Esophagus mucosa (tissue), 1 donor: ENCODE measurements around the gene SLC35F5. TPM values are rescaled to one million over a fixed set of nuclear protein-coding genes. Genes with fewer than 3 reads are reported as not detected.
"Not testable (repeated sequence)": the region's sequence is repeated elsewhere in the genome, so short reads cannot be mapped to it uniquely, and the experiment has no call there.

Source experiments
- ATAC-seq: fragments of 200-7000 bp; cut with Tn5 transposase; one replicate; pipeline ENCODE4 v1.9.1; 2020
- total RNA-seq: library from RNA; stranded (reverse); gene quantifications from one replicate; pipeline ENCODE4 v1.2.4, GENCODE V29; 2023
- donor health status: DM: yes; HTN: yes; CAD: no.

The SLC35F5 gene
- total RNA-seq, 1 donor from 2014 or later = 48.0 TPM

DNA sequence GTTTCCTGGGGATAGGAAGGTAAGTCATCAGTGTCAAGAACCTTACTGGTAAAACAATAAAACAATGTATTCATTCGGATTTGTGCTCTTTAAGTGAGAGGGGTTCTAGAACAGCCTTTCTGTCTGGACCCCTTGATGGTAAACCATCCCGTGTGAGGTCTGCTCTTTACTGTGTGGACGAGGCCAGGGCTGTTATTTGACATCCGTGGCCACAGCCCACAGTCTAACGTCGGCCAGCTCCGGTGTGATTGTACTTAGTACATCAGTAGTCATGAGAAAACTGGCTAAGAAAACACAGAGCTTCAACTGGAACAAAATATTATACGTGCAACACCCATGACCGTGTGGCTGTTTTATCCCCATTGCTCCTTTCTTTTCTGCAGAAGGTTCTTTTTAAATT lies 62.0 kb downstream of the SLC35F5 start:
- no peak for ATAC-seq

GRCh38 chr2:113692698-113693428 lies 63.6 kb downstream of the SLC35F5 start:
- no peak for ATAC-seq

- not testable (repeated sequence) for ATAC-seq
These were observed 65.6 kb downstream of the SLC35F5 start for GRCh38 chr2:113690871-113691270.

DNA sequence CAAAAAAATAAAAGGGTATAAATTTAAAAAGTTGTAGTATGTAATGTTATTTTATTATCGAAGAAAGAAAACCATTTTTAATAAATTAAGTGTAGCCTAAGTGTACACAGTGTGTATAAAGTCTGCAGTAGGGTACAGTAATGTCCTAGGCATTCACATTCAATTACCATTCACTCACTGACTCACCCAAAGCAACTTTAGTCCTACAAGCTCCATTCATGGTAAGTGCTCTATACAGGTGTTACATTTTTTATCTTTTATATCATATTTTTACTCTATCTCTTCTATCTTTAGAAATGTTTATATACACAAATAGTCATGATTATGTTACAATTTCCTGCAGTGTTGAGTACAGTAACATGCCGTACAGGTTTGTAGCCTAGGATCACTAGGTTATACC lies 69.9 kb downstream of the SLC35F5 start:
- no peak for ATAC-seq

DNA sequence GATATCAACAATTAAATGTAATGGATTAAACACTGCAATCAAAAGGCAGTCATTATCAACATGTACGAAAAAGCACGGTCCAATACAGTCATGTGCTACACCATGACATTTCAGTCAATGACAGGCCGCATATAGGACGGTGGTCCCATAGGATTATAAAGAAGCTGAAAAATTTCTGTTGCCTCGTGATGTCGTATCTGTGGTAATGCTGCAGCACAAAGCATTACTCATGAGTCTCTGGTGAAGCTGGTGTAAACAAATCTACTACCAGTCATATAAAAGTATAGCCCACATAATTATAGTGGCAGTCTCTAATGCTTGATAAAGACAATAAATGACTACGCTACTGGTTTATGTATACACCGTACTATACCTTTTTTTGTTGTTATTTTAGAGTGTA lies 71.0 kb downstream of the SLC35F5 start:
- ATAC-seq = no peak

DNA sequence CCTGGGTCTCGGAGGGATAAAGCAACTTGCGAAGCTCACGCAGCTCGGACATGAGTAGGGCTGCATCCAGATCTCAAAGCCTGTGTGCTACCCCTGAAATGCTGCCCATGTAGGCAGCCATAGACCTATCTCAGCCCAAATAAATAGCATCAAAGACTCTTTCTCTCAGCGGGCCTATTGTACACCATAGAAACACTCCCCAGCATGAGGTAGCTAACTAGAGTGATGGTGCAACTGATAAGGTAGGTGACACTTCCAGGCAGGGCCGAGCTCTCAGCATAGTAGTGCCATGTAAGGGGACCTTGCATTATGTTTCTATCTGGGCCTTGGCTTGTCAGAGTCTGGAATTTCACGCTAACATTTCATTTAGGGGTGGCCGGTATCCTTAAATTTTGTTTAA lies 77.0 kb downstream of the SLC35F5 start:
- ATAC-seq = no peak

DNA sequence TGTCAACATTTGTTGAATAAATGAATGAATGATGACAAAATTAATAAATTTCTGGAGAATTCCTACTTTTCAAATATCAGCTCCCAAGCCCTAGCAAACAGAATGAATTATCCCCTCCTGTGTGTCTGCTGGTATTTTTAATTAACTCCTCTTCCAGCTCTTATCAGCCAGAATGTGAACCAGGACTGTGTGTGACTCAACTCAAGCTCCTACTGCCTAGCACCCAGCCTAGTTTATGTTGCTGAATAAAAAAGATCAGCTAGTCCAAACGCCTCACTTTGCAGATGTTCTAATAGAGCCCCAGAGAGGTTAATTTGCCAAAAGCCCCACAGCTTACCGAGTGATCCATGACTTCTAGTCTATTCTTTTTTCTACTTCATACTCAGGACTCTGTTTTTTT lies 79.1 kb downstream of the SLC35F5 start:
- ATAC-seq = no peak

GRCh38 chr2:113676623-113677266 lies 79.7 kb downstream of the SLC35F5 start:
- no peak for ATAC-seq

- ATAC-seq = no peak
These were observed 80.6 kb downstream of the SLC35F5 start for GRCh38 chr2:113675875-113676274.

- no peak for ATAC-seq
These were observed 84.0 kb downstream of the SLC35F5 start for GRCh38 chr2:113672326-113672932.

- ATAC-seq = peak; percentile 11
These were observed 87.4 kb downstream of the SLC35F5 start for GRCh38 chr2:113669013-113669412.

DNA sequence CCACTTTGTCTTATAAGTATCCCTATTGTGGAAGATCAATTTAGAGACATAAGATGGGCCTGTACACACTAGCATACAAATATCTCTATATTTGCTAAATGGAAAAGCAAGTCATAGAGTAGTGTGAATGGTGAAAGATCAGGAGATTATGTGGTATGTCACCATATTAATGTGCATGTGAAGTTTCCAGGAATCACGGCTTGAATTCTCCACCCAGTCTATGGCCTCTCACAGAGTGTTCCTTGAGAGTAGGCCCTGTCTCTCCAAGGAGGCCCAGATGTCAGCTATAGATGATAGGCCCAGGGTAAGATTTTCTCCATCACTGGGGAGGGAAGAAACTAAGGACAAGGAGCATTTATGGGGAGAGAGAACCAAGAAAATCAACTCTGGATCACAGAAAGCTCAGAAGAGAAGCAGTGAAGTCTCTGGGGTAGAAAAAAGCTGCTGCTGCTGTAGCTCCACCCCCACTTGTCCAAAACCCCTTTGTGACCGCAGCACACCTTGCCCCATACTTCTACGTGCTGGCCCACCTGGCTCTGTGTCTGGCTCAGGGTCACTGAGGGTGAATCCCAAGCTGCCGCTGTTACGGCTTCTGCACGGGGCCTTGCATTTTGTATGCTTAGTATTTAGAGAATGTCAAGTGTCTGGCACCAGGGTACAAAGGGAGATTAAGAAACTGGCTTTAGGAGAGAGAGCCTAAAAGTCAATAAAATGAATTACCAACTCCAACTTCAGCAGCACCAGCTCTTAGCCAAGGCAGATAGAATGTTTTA lies 91.5 kb downstream of the SLC35F5 start:
- ATAC-seq = not testable (repeated sequence)

DNA sequence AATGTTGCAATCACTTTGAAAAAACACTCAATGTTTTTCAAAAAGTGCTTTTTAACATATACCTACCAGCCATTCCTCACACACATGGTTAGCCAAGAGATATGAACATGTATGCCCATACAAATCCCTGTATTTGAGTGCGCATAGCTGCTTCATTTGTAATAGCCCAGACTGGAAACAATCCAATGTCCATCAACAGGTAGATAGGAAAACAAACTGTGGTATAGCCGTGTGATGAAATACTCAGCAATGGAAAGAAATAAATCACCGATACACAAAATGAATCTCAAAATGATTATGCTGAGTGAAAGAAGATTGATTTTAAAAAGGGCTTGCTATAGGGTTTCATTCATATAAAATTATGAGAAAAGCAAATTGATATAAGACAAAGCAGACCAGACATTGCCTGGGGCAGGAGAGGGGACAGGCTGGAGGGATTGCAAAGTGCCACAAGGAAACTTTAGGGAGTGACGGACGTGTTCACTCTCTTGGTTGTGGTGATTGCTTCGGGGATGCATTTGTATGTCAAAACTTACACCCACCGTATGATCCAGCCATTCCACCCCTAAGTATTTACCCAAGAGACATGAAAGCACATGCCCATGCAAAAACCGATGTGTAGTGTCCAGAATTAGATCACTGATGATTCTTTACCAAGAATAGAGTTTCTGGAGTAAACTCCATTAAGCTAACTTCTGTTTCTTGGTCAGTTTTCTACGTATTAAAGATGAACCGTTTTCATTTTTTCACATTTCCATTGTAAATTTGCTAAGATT lies 93.0 kb downstream of the SLC35F5 start:
- not testable (repeated sequence) for ATAC-seq

Other genes starting within 250 kb of the SLC35F5 start
- gene RABL2A, start 129.4 kb downstream of the SLC35F5 start, total RNA-seq = 5.3 TPM
- gene ACTR3, start 133.4 kb upstream of the SLC35F5 start, total RNA-seq = 295 TPM